ENCODE measurements around the gene SLC12A8.

GRCh38 chr3:125142940-125143339 is 69.6 kb downstream of the SLC12A8 start:
- TF ChIP-seq CTCF (IDR thresholded peaks at IDR 0.05 in 4 of 5, conservative IDR thresholded peaks at IDR 0.05 in 1 of 5) = no peak
- TF ChIP-seq POLR2A (IDR thresholded peaks at IDR 0.05) = no peak
